GM21619 (cell line): ENCODE results near the gene SGF29.
"Not testable (repeated sequence)": the region's sequence is repeated elsewhere in the genome, so short reads cannot be mapped to it uniquely, and the experiment has no call there.

Experiments used
- ATAC-seq: cut with Tn5 transposase; IDR thresholded peaks from one replicate; pipeline ENCODE4 v1.9.1; 2021; ENCODE audit not compliant: unreplicated experiment

SGF29 gene

DNA sequence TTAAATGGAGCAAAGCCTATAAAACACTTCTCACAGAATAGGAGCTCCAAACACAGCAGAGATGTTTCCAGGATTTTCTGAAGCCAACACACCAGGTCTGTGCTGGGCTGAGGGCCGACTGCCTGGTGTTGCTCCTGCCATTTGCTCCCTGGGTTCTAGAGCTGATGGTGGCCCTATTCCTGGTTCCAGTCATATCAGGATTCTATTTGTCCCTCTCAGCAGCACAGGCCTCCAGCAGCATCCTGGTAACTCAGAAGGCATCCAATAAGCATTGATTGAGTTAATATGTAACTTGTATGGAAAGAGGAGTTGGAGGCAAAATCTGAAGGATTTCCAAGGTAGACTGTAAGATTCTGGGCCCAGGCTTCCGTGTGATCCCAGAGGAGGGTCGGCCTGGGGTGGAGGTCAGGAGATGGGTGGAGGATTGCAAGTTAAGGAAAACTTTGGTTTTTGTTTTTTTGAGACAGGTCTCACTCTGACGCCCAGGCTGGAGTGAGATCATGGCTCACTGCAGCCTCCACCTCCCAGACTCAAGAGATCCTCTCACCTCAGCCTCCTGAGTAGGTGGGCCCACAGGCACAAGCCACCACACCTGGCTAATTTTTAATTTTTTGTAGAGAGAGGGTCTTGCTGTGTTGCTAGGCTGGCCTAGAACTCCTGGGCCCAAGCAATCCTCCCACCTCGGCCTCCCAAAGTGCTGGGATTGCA is 20.6 kb upstream of the SGF29 start:
- no peak for ATAC-seq

DNA sequence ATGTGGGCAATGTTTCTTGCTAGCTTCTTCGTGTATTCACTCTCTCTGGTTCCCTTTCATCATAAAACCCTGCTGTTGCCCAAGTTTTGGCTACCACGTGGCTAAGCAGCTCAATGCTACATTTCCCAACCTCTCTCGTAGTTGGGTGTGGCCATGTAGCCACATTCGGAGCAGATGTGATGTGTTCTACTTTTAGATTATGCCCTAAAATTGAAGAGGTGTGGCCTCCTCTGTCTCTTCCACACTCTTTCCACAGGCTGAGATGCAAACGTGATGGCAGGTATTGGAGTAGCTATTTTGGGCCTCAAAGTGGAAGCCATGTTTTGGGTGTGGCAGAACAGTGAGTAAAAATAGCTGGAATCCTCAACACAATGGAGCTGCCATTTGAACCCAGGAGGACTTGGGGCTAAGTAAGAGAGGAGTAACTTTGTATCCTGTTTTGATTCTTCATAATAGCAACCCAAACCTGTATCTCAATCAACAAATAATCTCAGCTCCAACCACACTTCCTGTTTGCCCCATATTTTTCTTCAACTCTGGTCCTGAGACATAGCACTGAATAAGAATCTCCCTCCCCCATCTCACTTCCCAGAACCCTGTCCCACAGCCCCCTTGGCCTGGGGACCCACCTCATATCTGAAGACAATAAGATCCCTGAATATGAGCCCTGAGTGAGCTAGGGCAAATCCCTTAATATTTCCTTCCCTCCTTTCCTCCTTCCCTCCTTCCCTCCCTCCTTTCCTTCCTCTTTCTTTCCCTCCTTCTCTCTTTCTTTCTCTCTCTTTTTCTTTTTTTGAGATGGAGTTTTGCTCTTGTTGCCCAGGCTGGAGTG is 19.0 kb upstream of the SGF29 start:
- no peak for ATAC-seq

- ATAC-seq = no peak
Measured at GRCh38 chr16:28537076-28537475, 16.6 kb upstream of the SGF29 start.

DNA sequence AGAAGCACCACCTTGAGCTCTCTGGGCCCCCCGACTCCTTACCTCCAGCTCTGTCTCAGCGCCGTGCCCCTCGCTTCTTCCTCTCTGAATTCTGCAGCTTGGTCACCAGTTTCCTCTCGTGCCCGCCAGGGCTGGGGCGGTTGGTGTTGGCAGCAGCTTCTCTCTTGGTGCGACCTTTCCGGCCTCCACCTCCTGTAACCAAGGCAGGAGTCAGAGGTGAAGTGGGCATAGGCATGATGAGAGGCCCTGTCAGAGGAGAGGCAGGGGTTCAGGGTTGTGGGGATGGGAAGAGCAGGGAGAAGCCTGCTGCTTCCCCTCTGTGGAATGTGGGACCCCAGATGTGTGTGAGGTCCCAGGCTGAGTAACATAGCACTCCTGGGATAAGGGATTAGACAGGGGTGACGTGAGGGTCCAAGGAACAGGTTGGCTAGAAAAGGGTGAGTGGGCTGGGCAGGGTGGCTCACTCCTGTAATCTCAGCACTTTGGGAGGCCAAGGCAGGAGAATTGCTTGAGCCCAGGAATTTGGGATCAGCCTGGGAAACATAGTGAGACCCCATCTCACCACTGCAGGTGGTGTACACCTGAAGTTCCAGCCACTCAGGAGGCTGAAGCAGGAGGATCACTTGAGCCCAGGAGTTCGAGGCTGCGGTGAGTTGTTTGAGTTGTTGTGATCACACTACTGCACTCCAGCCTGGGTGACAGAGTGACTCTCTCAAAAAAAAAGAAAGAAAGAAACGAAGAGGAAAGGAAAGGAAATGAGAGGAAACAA is 15.6 kb upstream of the SGF29 start:
- no peak for ATAC-seq

DNA sequence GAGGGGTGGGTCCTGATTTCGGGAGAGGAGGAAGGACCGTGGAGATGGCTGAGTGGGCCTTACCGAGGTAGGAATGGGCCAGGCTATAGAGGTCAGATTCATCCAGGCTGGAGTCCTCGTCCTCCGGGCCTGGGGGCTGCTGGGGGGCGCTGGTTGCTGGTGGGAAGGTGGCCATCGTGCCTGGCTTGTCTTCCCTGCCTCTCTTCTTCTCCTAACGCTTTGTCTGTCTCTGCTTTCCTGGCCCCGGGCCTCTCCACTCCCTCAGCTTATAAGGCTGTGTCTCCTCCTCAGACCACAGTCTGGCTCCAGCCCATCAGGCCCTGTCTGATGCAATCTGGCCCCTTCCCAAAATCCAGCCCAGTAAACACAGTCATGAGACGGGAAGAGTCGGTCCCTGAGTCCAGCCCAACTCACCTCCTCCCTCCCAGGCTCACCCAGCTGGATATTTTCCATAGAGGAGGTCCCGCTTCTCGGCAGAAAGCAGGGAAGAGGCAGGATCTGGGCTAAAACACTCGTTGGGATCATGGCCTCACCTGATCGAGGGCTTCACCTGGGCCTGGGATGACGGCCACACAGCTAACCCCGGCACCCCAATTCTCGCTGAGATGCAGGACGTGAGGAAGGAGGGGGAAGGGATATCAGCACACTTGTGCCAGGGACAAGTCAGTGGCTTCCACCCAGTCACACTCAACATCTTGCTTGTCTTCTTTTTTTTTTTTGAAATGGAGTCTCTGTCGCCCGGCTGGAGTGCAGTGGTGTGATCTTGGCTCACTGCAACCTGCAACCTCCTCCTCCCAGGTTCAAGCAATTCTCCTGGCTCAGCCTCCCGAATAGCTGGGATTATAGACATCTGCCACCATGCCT is 14.8 kb upstream of the SGF29 start, which contains the start of gene NUPR1:
Gene NUPR1, minus strand, starts transcription at position 242 of the 864 bp plus-strand sequence. Its CDS starts 67 bp downstream, at position 175.
- no peak for ATAC-seq

- ATAC-seq = no peak
Measured at GRCh38 chr16:28540346-28540745, 13.4 kb upstream of the SGF29 start.

GRCh38 chr16:28542646-28543045 is 11.1 kb upstream of the SGF29 start:
- ATAC-seq = no peak

GRCh38 chr16:28543072-28543471 is 10.6 kb upstream of the SGF29 start:
- ATAC-seq = no peak

- no peak for ATAC-seq
Measured at GRCh38 chr16:28544998-28545397, 8.7 kb upstream of the SGF29 start.

DNA sequence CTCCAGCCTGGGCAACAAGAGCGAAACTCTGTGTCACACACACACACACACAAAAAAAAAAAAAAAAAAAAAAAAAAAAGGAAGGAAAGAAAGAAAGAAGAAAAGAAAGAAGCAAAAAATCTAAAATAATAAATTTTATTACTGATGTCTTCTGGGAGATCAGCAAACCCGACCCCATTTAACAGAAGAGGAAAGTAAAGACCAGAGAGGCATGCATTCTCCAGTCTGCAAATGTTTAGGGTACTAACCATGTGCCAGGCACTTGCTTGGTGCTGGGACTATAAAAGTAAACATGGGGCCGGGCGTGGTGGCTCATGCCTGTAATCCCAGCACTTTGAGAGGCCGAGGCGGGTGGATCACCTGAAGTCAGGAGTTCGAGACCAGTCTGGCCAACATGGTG is 7.8 kb upstream of the SGF29 start:
- not testable (repeated sequence) for ATAC-seq

GRCh38 chr16:28546626-28547025 is 7.1 kb upstream of the SGF29 start:
- no peak for ATAC-seq

- no peak for ATAC-seq
Measured at GRCh38 chr16:28548306-28548802, 5.4 kb upstream of the SGF29 start.

DNA sequence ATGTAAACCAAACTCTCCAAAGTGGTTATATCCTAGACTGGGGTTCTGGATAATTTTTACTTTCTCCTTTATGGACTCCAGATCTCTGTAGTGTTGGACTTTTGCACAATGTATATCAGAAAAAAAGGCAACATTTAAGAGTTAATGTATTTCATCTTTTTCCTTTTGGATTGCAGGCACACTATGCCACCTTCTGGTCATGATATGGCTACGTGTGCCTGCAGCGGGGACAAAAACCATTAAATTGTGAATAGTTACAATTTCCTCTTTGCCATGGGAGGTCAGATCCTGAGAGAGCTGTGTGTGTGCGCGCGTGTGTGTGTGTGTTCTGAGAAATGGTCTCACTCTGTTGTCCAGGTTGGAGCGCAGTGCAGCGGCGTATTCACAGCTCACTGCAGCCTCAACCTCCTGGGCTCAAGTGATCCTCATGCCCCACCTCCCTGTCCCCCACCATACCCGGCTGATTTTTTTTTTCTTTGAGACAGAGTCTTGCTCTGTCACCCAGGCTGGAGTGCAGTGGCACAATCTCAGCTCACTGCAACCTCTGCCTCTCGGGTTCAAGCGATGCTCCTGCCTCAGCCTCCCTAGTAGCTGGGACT is 4.3 kb upstream of the SGF29 start:
- no peak for ATAC-seq

DNA sequence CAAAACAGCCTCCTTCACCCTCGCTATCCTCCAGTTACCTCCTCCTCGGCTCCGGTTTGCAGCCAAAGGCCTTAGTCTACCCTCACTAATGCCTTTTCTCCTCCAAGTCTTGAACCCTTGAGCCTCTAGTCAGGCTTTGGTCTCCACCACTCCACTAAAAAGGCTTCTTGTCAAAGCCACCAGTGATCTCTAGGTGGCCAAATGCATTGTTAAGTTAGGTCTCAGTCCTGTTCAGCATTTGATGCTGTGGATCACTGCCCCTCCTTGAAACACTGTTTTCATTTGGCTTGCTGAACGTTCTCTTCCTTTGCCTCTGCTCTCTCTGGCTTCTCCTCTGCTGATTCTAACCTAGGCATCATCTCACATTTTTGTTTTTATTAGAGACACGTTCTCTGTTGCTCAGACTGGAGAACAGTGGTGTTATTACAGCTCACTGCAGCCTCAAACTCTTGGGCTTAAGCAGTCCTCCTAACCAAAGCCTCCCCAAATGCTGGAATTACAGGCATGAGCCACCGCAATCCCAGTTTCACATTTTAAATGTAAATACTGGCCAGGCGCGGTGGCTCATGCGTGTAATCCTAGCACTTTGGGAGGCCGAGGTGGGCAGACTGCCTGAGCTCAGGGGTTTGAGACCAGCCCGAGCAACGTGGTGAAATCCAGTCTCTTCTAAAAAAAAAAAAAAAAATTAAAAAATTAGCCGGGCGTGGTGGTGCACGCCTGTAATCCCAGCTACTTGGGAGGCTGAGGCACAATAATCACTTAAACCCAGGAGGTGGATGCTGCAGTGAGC is 1.1 kb downstream of the SGF29 start:
- peak; percentile 10 for ATAC-seq

DNA sequence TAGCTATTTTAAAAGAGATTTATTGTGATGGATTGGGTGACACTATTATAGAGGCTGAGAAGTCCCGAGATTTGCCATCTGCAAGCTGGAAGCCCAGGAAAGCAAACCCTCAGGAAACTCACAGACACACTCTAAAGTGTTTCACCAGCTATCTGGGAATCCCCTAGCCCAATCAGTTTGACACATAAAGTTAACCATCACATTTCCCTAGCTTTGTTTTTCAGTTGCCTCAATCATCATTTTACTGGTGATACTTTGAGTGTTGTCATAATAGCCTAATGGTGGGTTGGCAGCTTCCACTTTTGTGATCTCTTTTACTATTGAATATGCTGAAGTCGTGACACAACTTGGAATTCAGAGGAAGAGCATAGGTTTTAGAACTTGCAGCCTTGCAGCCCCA is 1.8 kb downstream of the SGF29 start:
- ATAC-seq = no peak

- no peak for ATAC-seq
Measured at GRCh38 chr16:28556914-28557320, 3.2 kb downstream of the SGF29 start.

DNA sequence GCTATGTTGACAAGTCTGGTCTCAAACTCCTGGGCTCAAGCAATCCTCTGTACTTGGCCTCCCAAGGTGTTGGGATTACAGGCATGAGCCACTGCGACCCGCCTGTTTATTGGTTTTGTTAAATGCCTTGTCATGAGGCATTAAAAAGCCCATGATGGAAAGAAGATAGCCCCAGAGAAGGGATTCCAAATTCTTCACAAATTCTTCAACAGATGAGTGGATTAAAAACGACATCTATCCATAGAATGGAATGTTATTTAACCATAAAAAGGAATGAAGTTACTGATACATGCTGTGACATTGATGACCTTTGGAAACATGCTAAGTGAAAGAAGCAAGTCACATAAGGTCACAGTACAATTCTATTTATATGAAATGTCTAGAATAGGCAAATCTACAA is 4.7 kb downstream of the SGF29 start:
- ATAC-seq = no peak

DNA sequence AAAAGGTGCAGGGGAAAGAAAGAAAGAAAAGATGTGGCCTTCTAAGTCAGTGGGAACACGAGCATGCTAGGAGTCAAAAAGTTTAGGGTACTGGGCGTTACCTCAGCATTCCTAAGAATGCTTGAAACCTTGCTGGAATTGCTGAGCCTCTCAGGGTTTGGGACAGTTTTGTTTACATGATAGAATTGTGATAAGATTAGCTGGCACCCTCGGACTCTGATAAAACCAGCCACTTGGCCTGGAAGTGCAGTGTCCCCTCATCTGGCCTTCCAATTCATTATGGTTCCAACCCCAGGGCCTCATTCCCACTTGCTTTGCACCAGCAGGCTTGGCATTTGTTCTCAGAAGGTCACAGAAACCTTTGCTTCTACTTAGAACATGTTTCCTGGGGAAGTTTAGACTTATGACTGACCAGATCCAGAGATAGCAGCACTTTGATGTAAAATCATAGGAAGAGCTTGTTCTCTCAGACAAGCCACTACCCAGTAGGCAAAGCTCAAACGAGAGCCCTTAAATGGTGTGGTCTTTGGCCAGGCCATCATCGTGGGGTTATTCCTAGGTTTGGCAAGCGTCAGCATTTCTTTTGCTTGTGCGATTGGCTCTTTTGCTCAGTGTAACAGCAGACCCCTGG is 8.0 kb downstream of the SGF29 start:
- no peak for ATAC-seq

- ATAC-seq = no peak
Measured at GRCh38 chr16:28562199-28562598, 8.5 kb downstream of the SGF29 start.
